ENCODE results near the gene TTC7B.
"Not testable (repeated sequence)": the region's sequence is repeated elsewhere in the genome, so short reads cannot be mapped to it uniquely, and the experiment has no call there.

TTC7B gene

GRCh38 chr14:90527978-90528377 is 288.3 kb downstream of the TTC7B start:
- DNase-seq (ENCODE audit: low read depth in 2 of 2): no peak

- not testable (repeated sequence) for DNase-seq (ENCODE audit: low read depth in 2 of 2)
Measured at GRCh38 chr14:90526536-90526935, 289.7 kb downstream of the TTC7B start.

- not testable (repeated sequence) for DNase-seq (ENCODE audit: low read depth in 2 of 2)
Measured at GRCh38 chr14:90525353-90526028, 290.7 kb downstream of the TTC7B start.

- no peak for DNase-seq (ENCODE audit: low read depth in 2 of 2)
Measured at GRCh38 chr14:90523961-90524875, 292.0 kb downstream of the TTC7B start.

- no peak for DNase-seq (ENCODE audit: low read depth in 2 of 2)
Measured at GRCh38 chr14:90523544-90523943, 292.7 kb downstream of the TTC7B start.

- no peak for DNase-seq (ENCODE audit: low read depth in 2 of 2)
Measured at GRCh38 chr14:90522571-90523191, 293.5 kb downstream of the TTC7B start.

- DNase-seq (ENCODE audit: low read depth in 2 of 2): no peak
Measured at GRCh38 chr14:90521930-90522483, 294.2 kb downstream of the TTC7B start.

GRCh38 chr14:90521084-90521929 is 294.9 kb downstream of the TTC7B start:
- DNase-seq (ENCODE audit: low read depth in 2 of 2): no peak

- no peak for DNase-seq (ENCODE audit: low read depth in 2 of 2)
Measured at GRCh38 chr14:90520326-90520725, 295.9 kb downstream of the TTC7B start.

- DNase-seq (ENCODE audit: low read depth in 2 of 2): no peak
Measured at GRCh38 chr14:90519262-90519920, 296.8 kb downstream of the TTC7B start.

- peak; percentile 36 to 49 for DNase-seq (ENCODE audit: low read depth in 2 of 2)
Measured at GRCh38 chr14:90518941-90519256, 297.3 kb downstream of the TTC7B start.

GRCh38 chr14:90518069-90518940 is 297.9 kb downstream of the TTC7B start:
- DNase-seq (ENCODE audit: low read depth in 2 of 2): no peak

- DNase-seq (ENCODE audit: low read depth in 2 of 2): no peak
Measured at GRCh38 chr14:90517076-90517841, 299.0 kb downstream of the TTC7B start.

- no peak for DNase-seq (ENCODE audit: low read depth in 2 of 2)
Measured at GRCh38 chr14:90514566-90514965, 301.7 kb downstream of the TTC7B start.

GRCh38 chr14:90514015-90514398 is 302.2 kb downstream of the TTC7B start:
- no peak for DNase-seq (ENCODE audit: low read depth in 2 of 2)

- no peak for DNase-seq (ENCODE audit: low read depth in 2 of 2)
Measured at GRCh38 chr14:90513161-90514014, 302.8 kb downstream of the TTC7B start.

GRCh38 chr14:90512329-90512991 is 303.8 kb downstream of the TTC7B start:
- DNase-seq (ENCODE audit: low read depth in 2 of 2): no peak

Measured in stimulated activated CD4-positive, alpha-beta T cell treated with anti-CD3 and anti-CD28 coated beads, Interleukin-4, amount 100 ng/mL, for 48 hours (primary cell).